ENCODE data around the gene SOX6.

Gene SOX6

GRCh38 chr11:16266021-16266420, 90.3 kb downstream of the SOX6 start:
- H3K4me1 ChIP-seq (ENCODE audit: insufficient read depth, low read length, severe bottlenecking) = no peaks in the 10 kb centered on the region
- no peak overlapping the region for H3K4me3 ChIP-seq (ENCODE audit: low read depth, low read length, poor library complexity, severe bottlenecking)
- TF ChIP-seq EZH2 (IDR thresholded peaks at IDR 0.05; ENCODE audit: borderline replicate concordance, low read length) = no peak
- TF ChIP-seq, protein P1, sequence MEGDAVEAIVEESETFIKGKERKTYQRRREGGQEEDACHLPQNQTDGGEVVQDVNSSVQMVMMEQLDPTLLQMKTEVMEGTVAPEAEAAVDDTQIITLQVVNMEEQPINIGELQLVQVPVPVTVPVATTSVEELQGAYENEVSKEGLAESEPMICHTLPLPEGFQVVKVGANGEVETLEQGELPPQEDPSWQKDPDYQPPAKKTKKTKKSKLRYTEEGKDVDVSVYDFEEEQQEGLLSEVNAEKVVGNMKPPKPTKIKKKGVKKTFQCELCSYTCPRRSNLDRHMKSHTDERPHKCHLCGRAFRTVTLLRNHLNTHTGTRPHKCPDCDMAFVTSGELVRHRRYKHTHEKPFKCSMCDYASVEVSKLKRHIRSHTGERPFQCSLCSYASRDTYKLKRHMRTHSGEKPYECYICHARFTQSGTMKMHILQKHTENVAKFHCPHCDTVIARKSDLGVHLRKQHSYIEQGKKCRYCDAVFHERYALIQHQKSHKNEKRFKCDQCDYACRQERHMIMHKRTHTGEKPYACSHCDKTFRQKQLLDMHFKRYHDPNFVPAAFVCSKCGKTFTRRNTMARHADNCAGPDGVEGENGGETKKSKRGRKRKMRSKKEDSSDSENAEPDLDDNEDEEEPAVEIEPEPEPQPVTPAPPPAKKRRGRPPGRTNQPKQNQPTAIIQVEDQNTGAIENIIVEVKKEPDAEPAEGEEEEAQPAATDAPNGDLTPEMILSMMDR (IDR thresholded peaks at IDR 0.05; ENCODE audit: low read length) = no peak
- no peaks in the 10 kb centered on the region for H3K79me2 ChIP-seq (ENCODE audit: insufficient read depth, low read length)
- H3K27ac ChIP-seq (ENCODE audit: low read depth, low read length, poor library complexity, severe bottlenecking) = no peak overlapping the region
- no peaks in the 10 kb centered on the region for H3K9me2 ChIP-seq (ENCODE audit: low read depth, low read length)
- H3K9me3 ChIP-seq (ENCODE audit: low read length) = no peaks in the 10 kb centered on the region
- H3F3A ChIP-seq (ENCODE audit: insufficient read depth, low read length) = no peaks in the 10 kb centered on the region
- H3K36me3 ChIP-seq (ENCODE audit: insufficient read depth, low read length) = no peaks in the 10 kb centered on the region
- no peak overlapping the region for H3K9ac ChIP-seq (ENCODE audit: low read length)
- no peaks in the 10 kb centered on the region for H4K20me1 ChIP-seq (ENCODE audit: insufficient read depth, low read length)
- no peak overlapping the region for H2AFZ ChIP-seq (ENCODE audit: low read length)
- no peak overlapping the region for H3K4me2 ChIP-seq (ENCODE audit: low read length)
- no peaks in the 10 kb centered on the region for H3K27me3 ChIP-seq (ENCODE audit: insufficient read depth, low read length)

GRCh38 chr11:16265022-16265421, 91.3 kb downstream of the SOX6 start:
- H3K36me3 ChIP-seq (ENCODE audit: insufficient read depth, low read length) = no peaks in the 10 kb centered on the region
- H3K9me3 ChIP-seq (ENCODE audit: low read length) = no peaks in the 10 kb centered on the region
- no peaks in the 10 kb centered on the region for H3K9me2 ChIP-seq (ENCODE audit: low read depth, low read length)
- no peak overlapping the region for H3K4me3 ChIP-seq (ENCODE audit: low read depth, low read length, poor library complexity, severe bottlenecking)
- no peaks in the 10 kb centered on the region for H3K27me3 ChIP-seq (ENCODE audit: insufficient read depth, low read length)
- no peak overlapping the region for H3K4me2 ChIP-seq (ENCODE audit: low read length)
- H3K9ac ChIP-seq (ENCODE audit: low read length) = no peak overlapping the region
- H3K27ac ChIP-seq (ENCODE audit: low read depth, low read length, poor library complexity, severe bottlenecking) = no peak overlapping the region
- H4K20me1 ChIP-seq (ENCODE audit: insufficient read depth, low read length) = no peaks in the 10 kb centered on the region
- no peak overlapping the region for H2AFZ ChIP-seq (ENCODE audit: low read length)
- TF ChIP-seq EZH2 (IDR thresholded peaks at IDR 0.05; ENCODE audit: borderline replicate concordance, low read length) = no peak
- TF ChIP-seq, protein P1 (IDR thresholded peaks at IDR 0.05; ENCODE audit: low read length) = no peak
- no peaks in the 10 kb centered on the region for H3K4me1 ChIP-seq (ENCODE audit: insufficient read depth, low read length, severe bottlenecking)
- H3F3A ChIP-seq (ENCODE audit: insufficient read depth, low read length) = no peaks in the 10 kb centered on the region
- H3K79me2 ChIP-seq (ENCODE audit: insufficient read depth, low read length) = no peaks in the 10 kb centered on the region

DNA sequence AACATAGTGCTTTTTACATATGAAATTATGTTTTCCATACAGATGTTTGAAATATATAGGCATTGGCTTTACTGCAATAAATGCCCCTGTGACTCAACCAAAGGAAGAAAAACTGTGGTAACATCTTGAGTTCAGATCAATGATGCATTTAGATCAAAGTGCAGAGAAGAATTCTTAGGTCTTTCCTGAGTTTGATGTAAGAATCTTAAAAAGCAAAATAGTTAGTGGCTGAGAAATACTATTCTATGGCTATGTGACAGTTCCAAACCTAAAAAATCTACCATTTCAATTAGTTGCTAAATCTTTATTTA, 93.7 kb downstream of the SOX6 start:
- H2AFZ ChIP-seq (ENCODE audit: low read length) = no peak overlapping the region
- no peak overlapping the region for H3K4me2 ChIP-seq (ENCODE audit: low read length)
- no peaks in the 10 kb centered on the region for H3K9me2 ChIP-seq (ENCODE audit: low read depth, low read length)
- no peaks in the 10 kb centered on the region for H3F3A ChIP-seq (ENCODE audit: insufficient read depth, low read length)
- H3K4me1 ChIP-seq (ENCODE audit: insufficient read depth, low read length, severe bottlenecking) = no peaks in the 10 kb centered on the region
- TF ChIP-seq, protein P1 (IDR thresholded peaks at IDR 0.05; ENCODE audit: low read length) = no peak
- no peak for TF ChIP-seq EZH2 (IDR thresholded peaks at IDR 0.05; ENCODE audit: borderline replicate concordance, low read length)
- no peak overlapping the region for H3K4me3 ChIP-seq (ENCODE audit: low read depth, low read length, poor library complexity, severe bottlenecking)
- H3K36me3 ChIP-seq (ENCODE audit: insufficient read depth, low read length) = no peaks in the 10 kb centered on the region
- no peak overlapping the region for H3K9ac ChIP-seq (ENCODE audit: low read length)
- no peaks in the 10 kb centered on the region for H3K9me3 ChIP-seq (ENCODE audit: low read length)
- no peaks in the 10 kb centered on the region for H3K27me3 ChIP-seq (ENCODE audit: insufficient read depth, low read length)
- H3K79me2 ChIP-seq (ENCODE audit: insufficient read depth, low read length) = no peaks in the 10 kb centered on the region
- no peaks in the 10 kb centered on the region for H4K20me1 ChIP-seq (ENCODE audit: insufficient read depth, low read length)
- H3K27ac ChIP-seq (ENCODE audit: low read depth, low read length, poor library complexity, severe bottlenecking) = no peak overlapping the region
